GM12878 (cell line): ENCODE data around the gene EGR1. TPM values are rescaled to one million over a fixed set of nuclear protein-coding genes. Genes with fewer than 3 reads are reported as not detected.
"Not testable (repeated sequence)": the region's sequence is repeated elsewhere in the genome, so short reads cannot be mapped to it uniquely, and the experiment has no call there.

Source experiments
- ATAC-seq: fragments of 200-7000 bp; cut with Tn5 transposase; 3 replicates; pipeline ENCODE4 v1.9.1; 2020; ENCODE audit warnings: mild to moderate bottlenecking, moderate library complexity
- BruUV-seq: library from RNA; stranded (reverse); fragments of 400-500 nt; replicated peaks from 2 replicates; lab custom pipeline; 2021; lab: Mats Ljungman, UMichigan
- CTCF ChIA-PET: fragments of 300-600 bp; sonication (Branson Sonifier 250); formaldehyde crosslinking; extraction: SDS; loops from one replicate; lab custom pipeline; 2021; ENCODE audit warnings: inconsistent platforms; lab: Yijun Ruan, JAX
- POLR2A ChIA-PET: fragments of 350-600 bp; formaldehyde crosslinking; extraction: SDS; loops from one replicate; lab custom pipeline; 2021; ENCODE audit warnings: inconsistent platforms; lab: Charles Lee
- RAD21 ChIA-PET: fragments of 300-600 bp; sonication (Branson Sonifier 250); formaldehyde crosslinking; loops from one replicate; lab custom pipeline; 2023; ENCODE audit warnings: antibody characterized with exemption; ENCODE audit not compliant: unreplicated experiment; lab: Charles Lee
- SMC1A ChIA-PET: fragments of 300-600 bp; sonication (Branson Sonifier 250); formaldehyde crosslinking; loops from one replicate; lab custom pipeline; 2023; ENCODE audit not compliant: unreplicated experiment, uncharacterized antibody; lab: Charles Lee
- DNase-seq: peaks from one replicate; pipeline ENCODE4 v3.0.0-alpha.2; 2011; ENCODE audit warnings: low read depth, low spot score
- FAIRE-seq: peaks from 3 replicates; lab custom pipeline; 2011; peaks lifted over from hg19 to GRCh38; lab: Jason Lieb, UNC
- H2AFZ ChIP-seq: 2 replicates; pipeline ENCODE4 v1.6.0; 2011; ENCODE audit warnings: low read depth, low read length, control low read depth; ENCODE audit not compliant: control insufficient read depth
- H3K27ac ChIP-seq: 2 replicates; pipeline ENCODE4 v1.5.1; 2011; ENCODE audit warnings: control low read depth; ENCODE audit not compliant: control insufficient read depth, insufficient read depth
- H3K27me3 ChIP-seq, 2 experiments: replicated peaks in 1 of 2; 2 replicates each; pipeline versions ENCODE4 v1.6.0 to v1.6.1; 2011; ENCODE audit warnings: low read length in 1 of 2; ENCODE audit not compliant: control insufficient read depth in 2 of 2, insufficient read depth in 2 of 2
- H3K36me3 ChIP-seq, 2 experiments: 2 replicates each; pipeline ENCODE4 v1.5.1; 2011; ENCODE audit warnings: low read length in 1 of 2; ENCODE audit not compliant: control insufficient read depth in 2 of 2, insufficient read depth in 2 of 2
- H3K4me1 ChIP-seq: 2 replicates; pipeline ENCODE4 v1.6.1; 2011; ENCODE audit warnings: mild to moderate bottlenecking, low read length, moderate library complexity, mixed read lengths; ENCODE audit not compliant: control insufficient read depth, insufficient read depth
- H3K4me2 ChIP-seq: 2 replicates; pipeline ENCODE4 v1.6.0; 2011; ENCODE audit warnings: control low read depth; ENCODE audit not compliant: control insufficient read depth, insufficient read depth
- H3K4me3 ChIP-seq: fragments of 200-600 bp; sonication (generic); 2 replicates; pipeline ENCODE4 v1.5.1; 2016
- H3K79me2 ChIP-seq: 2 replicates; pipeline ENCODE4 v1.6.0; 2011; ENCODE audit warnings: low read length; ENCODE audit not compliant: control insufficient read depth, insufficient read depth
- H3K9ac ChIP-seq: 2 replicates; pipeline ENCODE4 v1.8.0; 2011; ENCODE audit warnings: low read length, control low read depth, mixed read lengths; ENCODE audit not compliant: control insufficient read depth, insufficient read depth
- H3K9me3 ChIP-seq: replicated peaks from 3 replicates; pipeline ENCODE4 v1.5.1; 2011; ENCODE audit warnings: mild to moderate bottlenecking, low read length; ENCODE audit not compliant: control insufficient read depth, insufficient read depth
- H4K20me1 ChIP-seq: 2 replicates; pipeline ENCODE4 v1.6.0; 2011; ENCODE audit not compliant: control insufficient read depth, insufficient read depth
- POLR2A ChIP-seq: IDR thresholded peaks from 2 replicates; pipeline ENCODE4 v1.6.1; 2011; ENCODE audit warnings: low read depth, mild to moderate bottlenecking, low read length
- RBBP5 ChIP-seq: fragments of 200-600 bp; sonication (generic); conservative IDR thresholded peaks from 2 replicates; pipeline ENCODE4 v1.6.1; 2016
- WGBS: methylation state at CpG from one replicate; pipeline ENCODE4 v1.1.6; 2016; ENCODE audit warnings: low lambda C conversion rate; ENCODE audit not compliant: insufficient replicate concordance, insufficient coverage; ENCODE audit errors: missing lambda C conversion rate; 5-methylcytosine and 5-hydroxymethylcytosine counted together
- in situ Hi-C: fragments of 300-500 bp; cut with MboI; formaldehyde crosslinking; loops from 9 replicates; pipeline ENCODE4 v1.14.3; 2018; ENCODE audit warnings: mixed read lengths
- intact Hi-C: fragments of 100-400 bp; cut with micrococcal nuclease; formaldehyde crosslinking; loops from one replicate; pipeline ENCODE4 v1.14.2; 2022; ENCODE audit not compliant: unreplicated experiment
- polyA plus RNA-seq, 11 experiments: library from polyadenylated mRNA; depleted of rRNA in 4 of 11; unstranded in 6 of 11; stranded (reverse) in 5 of 11; fragments of >200 nt; fragmentation: Nextera tagmentation in 4 of 11; fragmentation: Illumina TruSeq in 1 of 11; extraction: Ambion mirVana in 4 of 11; extraction: Trizol in 1 of 11; gene quantifications; 1 replicate in 1 of 11; 2 replicates in 10 of 11; pipeline versions ENCODE4 v1.2.1 to v1.2.3, GENCODE V29; 2011 to 2016; ENCODE audit warnings: inconsistent platforms in 2 of 11, missing spikeins in 2 of 11, low read depth in 1 of 11
- total RNA-seq, 4 experiments: library from RNA; depleted of rRNA in 3 of 4; stranded (reverse); fragments of >200 nt in 3 of 4; fragmentation: Illumina TruSeq in 1 of 4; extraction: Trizol in 1 of 4; gene quantifications; 2 replicates each; pipeline versions ENCODE4 v1.2.1 to v1.2.3, GENCODE V29; 2013 to 2021

Gene EGR1
- total and polyA plus RNA-seq, 10 of the 15 experiments (the other 5 are each of a cell fraction or from before 2014, with no cell fraction given) = 0.89 to 7.3 (median 2.5) TPM

- Histone ChIP-seq H3K27ac (no peak overlapping the region), H3K4me2 (no peak overlapping the region), H3K36me3 (peaks cover 15 to 21% of the 10 kb centered on the region in 2 experiments), H3K4me1 (no peaks in the 10 kb centered on the region), H3K79me2 (no peaks in the 10 kb centered on the region), H3K27me3 (no peaks in the 10 kb centered on the region), H2AFZ (no peak overlapping the region), H3K4me3 (no peak overlapping the region), H3K9ac (no peak overlapping the region), H4K20me1 (no peaks in the 10 kb centered on the region), H3K9me3 (no peaks in the 10 kb centered on the region)
- ChIA-PET CTCF (interaction anchor here (0.6 to 1.6 kb wide), 6 partner anchors 10 to 377 kb away, joined by 3 to 5 read pairs (median 4); partner anchors contain the start of gene HSPA9), RAD21 (interaction anchor here (0.6 kb wide), 1 partner anchor 9 kb away, joined by 5 read pairs; no protein-coding TSS in a partner anchor), POLR2A (no interaction called here), SMC1A (interaction anchor here (1.4 kb wide), 1 partner anchor 57 kb away, joined by 4 read pairs; no protein-coding TSS in a partner anchor)
- DNase-seq = no peak
- intact Hi-C loops = no loop called here
- 0 out of 2 replicates have a peak, but pooled peaks have one; percentile 14 for TF ChIP-seq POLR2A
- TF ChIP-seq RBBP5 = no peak
- BruUV-seq = no TSS peak
- FAIRE-seq = no peak
- whole genome bisulfite sequencing = 97% methylated on average over 9 of the region's 10 CpGs
- no peak for ATAC-seq
- in situ Hi-C loops = loop anchor here (25.0 kb wide), 1 partner anchor 319 kb away; the partner anchor contains the start of genes BRD8 and KIF20A
These were observed 41.4 kb downstream of the EGR1 start for GRCh38 chr5:138506370-138507306.

- TSS peak; percentile 47 for BruUV-seq
- FAIRE-seq, H3K79me2 ChIP-seq, intact Hi-C loops, H3K4me2 ChIP-seq, RAD21 ChIA-PET, H3K27ac ChIP-seq, H2AFZ ChIP-seq, H3K27me3 ChIP-seq, POLR2A ChIA-PET, H3K9me3 ChIP-seq, H3K4me3 ChIP-seq, H3K4me1 ChIP-seq, CTCF ChIA-PET, H4K20me1 ChIP-seq, DNase-seq, H3K9ac ChIP-seq, ATAC-seq: not testable (repeated sequence)
- H3K36me3 ChIP-seq = peaks cover 17 to 24% of the 10 kb centered on the region in 2 experiments
- 0 out of 2 replicates have a peak, but pooled peaks have one; percentile 2 for TF ChIP-seq POLR2A
- in situ Hi-C loops = loop anchor here (25.0 kb wide), 1 partner anchor 320 kb away; the partner anchor contains the start of genes BRD8 and KIF20A
- 99% methylated on average over 8 of the region's 8 CpGs for WGBS
- SMC1A ChIA-PET = interaction anchor here (1.4 kb wide), 1 partner anchor 58 kb away, joined by 4 read pairs; no protein-coding TSS in a partner anchor
These were observed 42.2 kb downstream of the EGR1 start for GRCh38 chr5:138507485-138507884.
